Activated CD8-positive, alpha-beta T cell treated with anti-CD3 and anti-CD28 coated beads for 36 hours (primary cell): ENCODE data around the gene R3HDM4. TPM values are rescaled to one million over a fixed set of nuclear protein-coding genes. Genes with fewer than 3 reads are reported as not detected.

ENCODE experiments used
- ATAC-seq: fragments of 200-7000 bp; cut with Tn5 transposase; one replicate; pipeline ENCODE4 v1.10.0; 2021; ENCODE audit warnings: mild to moderate bottlenecking, moderate library complexity
- CTCF ChIA-PET: fragments of 350-600 bp; sonication (Branson Sonifier 250); formaldehyde crosslinking; loops from one replicate; lab custom pipeline; 2021; ENCODE audit warnings: antibody characterized with exemption; lab: Charles Lee
- POLR2A ChIA-PET: fragments of 350-600 bp; sonication (Branson Sonifier 250); formaldehyde crosslinking; loops from one replicate; lab custom pipeline; 2021; ENCODE audit warnings: antibody characterized with exemption; lab: Charles Lee
- DNase-seq: peaks from one replicate; pipeline ENCODE4 v3.0.0-alpha.2; 2020
- H3K27ac Mint-ChIP-seq: one replicate; pipeline ENCODE4 v1.8.0; 2021; ENCODE audit warnings: mild to moderate bottlenecking, mixed read lengths
- H3K27me3 Mint-ChIP-seq: one replicate; pipeline ENCODE4 v1.8.0; 2021; ENCODE audit warnings: mixed read lengths
- H3K36me3 Mint-ChIP-seq: one replicate; pipeline ENCODE4 v1.8.0; 2021; ENCODE audit warnings: low read depth, mixed read lengths
- H3K4me1 Mint-ChIP-seq: one replicate; pipeline ENCODE4 v1.8.0; 2021; ENCODE audit warnings: low read depth, mixed read lengths
- H3K4me3 Mint-ChIP-seq: one replicate; pipeline ENCODE4 v1.8.0; 2021; ENCODE audit warnings: mild to moderate bottlenecking, moderate library complexity, mixed read lengths
- H3K9me3 Mint-ChIP-seq: one replicate; pipeline ENCODE4 v1.8.0; 2021; ENCODE audit warnings: mixed read lengths
- intact Hi-C: fragments of 100-400 bp; cut with micrococcal nuclease; formaldehyde crosslinking; loops from one replicate; pipeline ENCODE4 v1.10.0; 2022
- total RNA-seq, 2 experiments: library from RNA; stranded (reverse); gene quantifications; one replicate each; pipeline ENCODE4 v1.2.3, GENCODE V29; 2021
- TF ChIP-seq, protein P1 (sequence below): fragments of 200-600 bp; IDR thresholded peaks from one replicate; pipeline ENCODE4 v1.8.0; 2022; ENCODE audit warnings: antibody characterized with exemption, mild to moderate bottlenecking

R3HDM4 gene
- total RNA-seq, 2 experiments from 2014 or later, result 58.4 to 61.5 TPM

DNA sequence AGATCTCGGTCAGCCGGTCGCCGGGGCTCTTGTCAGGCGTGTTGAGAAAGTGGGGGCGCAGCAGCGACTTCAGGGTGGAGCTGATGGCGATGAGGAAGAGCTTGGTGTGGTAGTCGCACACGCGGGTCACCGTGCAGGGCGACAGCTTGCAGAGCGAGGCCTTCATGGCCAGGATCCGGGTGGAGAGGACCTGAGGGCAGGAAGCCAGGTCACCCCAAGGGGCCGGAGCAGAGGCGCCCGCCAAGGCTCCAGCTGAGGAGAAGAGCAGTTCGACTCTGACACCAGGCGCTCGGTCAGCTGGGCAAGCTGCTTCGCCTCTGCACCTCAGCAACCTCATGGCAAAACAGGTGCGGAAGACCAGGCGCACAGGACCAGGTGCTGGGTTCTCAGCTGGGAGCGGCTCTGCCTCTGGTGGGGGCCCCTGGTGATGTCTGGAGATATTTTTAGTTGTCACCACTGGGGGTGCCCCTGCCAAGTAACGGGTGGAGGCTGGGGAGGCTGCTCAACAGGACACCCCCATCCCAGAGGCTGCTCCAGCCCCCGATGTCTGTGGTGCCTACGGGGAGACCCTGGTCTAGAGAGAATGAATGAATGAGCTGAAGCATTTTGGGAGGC is 37.6 kb downstream of the R3HDM4 start:
- Mint-ChIP-seq H3K36me3 (peaks cover 5% of the 10 kb centered on the region), H3K4me3 (no peak overlapping the region), H3K27me3 (no peaks in the 10 kb centered on the region), H3K9me3 (peaks cover 2% of the 10 kb centered on the region), H3K27ac (no peak overlapping the region), H3K4me1 (peaks cover 10% of the 10 kb centered on the region)
- ChIA-PET POLR2A (interaction anchor here (0.9 kb wide), 1 partner anchor 65 kb away, joined by 3 read pairs; no protein-coding TSS in a partner anchor), CTCF (interaction anchor here (0.7 to 2.5 kb wide), 2 partner anchors 12 to 116 kb away, joined by 3 to 9 read pairs; no protein-coding TSS in a partner anchor)
- DNase-seq (no peak), ATAC-seq (no peak)
- intact Hi-C loops, result no loop called here
- TF ChIP-seq, protein P1, sequence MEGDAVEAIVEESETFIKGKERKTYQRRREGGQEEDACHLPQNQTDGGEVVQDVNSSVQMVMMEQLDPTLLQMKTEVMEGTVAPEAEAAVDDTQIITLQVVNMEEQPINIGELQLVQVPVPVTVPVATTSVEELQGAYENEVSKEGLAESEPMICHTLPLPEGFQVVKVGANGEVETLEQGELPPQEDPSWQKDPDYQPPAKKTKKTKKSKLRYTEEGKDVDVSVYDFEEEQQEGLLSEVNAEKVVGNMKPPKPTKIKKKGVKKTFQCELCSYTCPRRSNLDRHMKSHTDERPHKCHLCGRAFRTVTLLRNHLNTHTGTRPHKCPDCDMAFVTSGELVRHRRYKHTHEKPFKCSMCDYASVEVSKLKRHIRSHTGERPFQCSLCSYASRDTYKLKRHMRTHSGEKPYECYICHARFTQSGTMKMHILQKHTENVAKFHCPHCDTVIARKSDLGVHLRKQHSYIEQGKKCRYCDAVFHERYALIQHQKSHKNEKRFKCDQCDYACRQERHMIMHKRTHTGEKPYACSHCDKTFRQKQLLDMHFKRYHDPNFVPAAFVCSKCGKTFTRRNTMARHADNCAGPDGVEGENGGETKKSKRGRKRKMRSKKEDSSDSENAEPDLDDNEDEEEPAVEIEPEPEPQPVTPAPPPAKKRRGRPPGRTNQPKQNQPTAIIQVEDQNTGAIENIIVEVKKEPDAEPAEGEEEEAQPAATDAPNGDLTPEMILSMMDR, result no peak

DNA sequence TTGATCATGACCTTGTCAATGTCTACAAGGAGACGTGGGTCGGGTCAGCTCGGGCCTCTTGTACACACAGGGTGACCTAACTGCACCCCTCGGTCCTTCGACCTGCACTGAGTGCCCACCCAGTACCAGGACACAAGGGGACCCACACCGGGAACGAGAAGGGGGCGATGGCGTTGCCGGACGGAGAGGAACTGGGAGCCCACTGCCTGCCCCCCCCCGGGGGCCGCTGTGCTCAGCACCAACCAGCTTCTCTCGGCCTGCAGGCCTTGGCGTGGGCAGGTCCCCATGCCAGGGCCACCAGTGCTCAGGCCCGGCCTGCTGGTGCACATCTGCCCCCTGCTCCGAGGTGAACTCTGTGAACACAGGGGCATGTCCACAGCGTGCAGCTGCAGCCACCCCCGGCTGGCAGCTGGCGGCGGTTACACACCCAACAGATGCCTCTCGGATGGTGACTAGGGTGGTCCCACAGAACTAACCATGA is 39.4 kb downstream of the R3HDM4 start:
- DNase-seq (no peak), ATAC-seq (no peak)
- Mint-ChIP-seq H3K27ac (no peak overlapping the region), H3K36me3 (peaks cover 9% of the 10 kb centered on the region), H3K4me1 (peaks cover 10% of the 10 kb centered on the region), H3K4me3 (no peak overlapping the region), H3K9me3 (peaks cover 2% of the 10 kb centered on the region), H3K27me3 (no peaks in the 10 kb centered on the region)
- TF ChIP-seq, protein P1, result no peak
- intact Hi-C loops, result no loop called here
- ChIA-PET CTCF (no interaction called here), POLR2A (no interaction called here)

DNA sequence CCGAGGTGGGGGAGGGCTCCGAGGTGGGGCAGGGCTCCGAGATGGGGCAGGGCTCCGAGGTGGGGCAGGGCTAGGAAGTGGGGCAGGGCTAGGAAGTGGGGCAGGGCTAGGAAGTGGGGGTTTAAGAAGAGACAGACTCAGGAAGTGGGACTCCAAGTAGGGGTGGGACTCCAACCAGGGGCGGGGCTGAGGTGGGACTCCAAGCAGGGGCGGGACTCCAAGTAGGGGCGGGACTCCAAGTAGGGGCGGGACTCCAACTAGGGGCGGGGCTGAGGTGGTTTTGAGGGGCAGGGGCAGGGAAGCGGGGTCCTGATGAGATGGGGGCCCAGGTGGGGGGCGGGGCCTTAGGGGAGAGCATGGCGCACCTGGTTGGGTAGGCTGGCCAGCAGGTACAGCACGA is 39.9 kb downstream of the R3HDM4 start:
- intact Hi-C loops, result no loop called here
- TF ChIP-seq, protein P1, result no peak
- POLR2A ChIA-PET, result interaction anchor here (1.8 kb wide), 1 partner anchor 10 kb away, joined by 9 read pairs; no protein-coding TSS in a partner anchor
- Mint-ChIP-seq H3K4me3 (no peak overlapping the region), H3K27me3 (no peaks in the 10 kb centered on the region), H3K9me3 (peaks cover 2% of the 10 kb centered on the region), H3K4me1 (peaks cover 10% of the 10 kb centered on the region), H3K36me3 (peaks cover 9% of the 10 kb centered on the region), H3K27ac (peak overlapping the region; percentile 61)
- peak; percentile 86 for DNase-seq
- ATAC-seq, result peak; percentile 85
- CTCF ChIA-PET, result interaction anchor here (1.8 kb wide), 1 partner anchor 10 kb away, joined by 6 read pairs; no protein-coding TSS in a partner anchor

DNA sequence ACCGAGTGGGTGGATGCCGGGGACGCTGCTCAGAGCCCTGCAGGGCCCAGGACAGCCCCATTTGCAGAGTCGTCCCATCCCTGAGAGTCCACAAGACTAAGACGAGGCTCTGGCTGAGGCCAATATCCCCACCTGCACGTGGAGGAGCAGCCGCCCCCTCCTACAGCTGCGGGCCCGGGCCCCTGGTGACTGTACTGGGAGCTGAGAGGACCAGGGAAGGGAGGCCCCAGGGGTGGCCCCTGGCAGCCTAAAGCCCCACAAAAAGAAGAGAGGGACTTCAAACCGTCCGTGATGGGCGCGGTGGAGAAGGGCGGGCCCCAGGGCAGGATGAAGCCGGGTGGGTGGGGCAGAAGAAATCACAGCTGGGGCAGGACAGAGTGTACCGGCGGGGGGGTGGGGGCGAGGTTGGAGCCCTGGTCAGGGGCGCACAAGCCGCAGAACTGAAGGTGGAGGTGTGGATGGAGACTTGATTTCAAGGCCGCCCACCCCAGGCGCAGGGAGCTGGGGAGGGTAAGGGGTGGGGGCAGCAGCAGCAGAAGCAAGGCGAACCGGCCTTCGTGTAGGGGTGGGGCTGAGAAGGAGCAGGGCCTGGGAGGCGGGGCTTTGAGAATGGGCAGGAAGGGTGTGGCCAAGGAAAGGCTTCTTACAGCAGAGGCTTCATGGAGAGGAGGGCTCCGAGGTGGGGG is 40.6 kb downstream of the R3HDM4 start:
- POLR2A ChIA-PET, result interaction anchor here (0.6 to 1.8 kb wide), 2 partner anchors 10 to 18 kb away, joined by 4 to 9 read pairs; no protein-coding TSS in a partner anchor
- DNase-seq, result peak; percentile 94
- Mint-ChIP-seq H3K36me3 (peaks cover 9% of the 10 kb centered on the region), H3K27me3 (no peaks in the 10 kb centered on the region), H3K27ac (peak overlapping the region; percentile 67), H3K9me3 (peaks cover 2% of the 10 kb centered on the region), H3K4me3 (peak overlapping the region; percentile 54), H3K4me1 (peaks cover 10% of the 10 kb centered on the region)
- ATAC-seq, result peak; percentile 91
- CTCF ChIA-PET, result interaction anchor here (1.8 kb wide), 1 partner anchor 9 kb away, joined by 6 read pairs; no protein-coding TSS in a partner anchor
- TF ChIP-seq, protein P1, result no peak
- intact Hi-C loops, result no loop called here
